ENCODE results near the gene ALPP. TPM values are rescaled to one million over a fixed set of nuclear protein-coding genes. Genes with fewer than 3 reads are reported as not detected.
"Not testable (repeated sequence)": the region's sequence is repeated elsewhere in the genome, so short reads cannot be mapped to it uniquely, and the experiment has no call there.

Gene ALPP
- total RNA-seq, 2 experiments from 2014 or later, result not detected

GRCh38 chr2:232402518-232402917 lies 24.0 kb downstream of the ALPP start:
- Histone ChIP-seq H3K27me3 (ENCODE audit: control insufficient read depth in 1 of 2, insufficient read depth in 2 of 2, low read length in 2 of 2) (no peaks in the 10 kb centered on the region), H3K9me3 (ENCODE audit: control insufficient read depth in 1 of 2, insufficient read depth in 1 of 2, low read length in 2 of 2) (no peaks in the 10 kb centered on the region), H3K4me1 (ENCODE audit: insufficient read depth, low read length) (no peaks in the 10 kb centered on the region), H3K4me3 (ENCODE audit: low read length) (no peak overlapping the region), H3K36me3 (ENCODE audit: insufficient read depth, low read length) (no peaks in the 10 kb centered on the region), H3K27ac (ENCODE audit: low read depth in 1 of 2, low read length in 2 of 2) (no peak overlapping the region)
- H3K9me3 Mint-ChIP-seq, result no peaks in the 10 kb centered on the region
- no peak overlapping the region for H3K27ac Mint-ChIP-seq
- ATAC-seq (ENCODE audit: poor library complexity) (no peak), DNase-seq (no peak)
- CTCF ChIA-PET, result no interaction called here
- TF ChIP-seq CTCF (IDR thresholded peaks at IDR 0.05), result no peak
- intact Hi-C loops (cut with DNase I, micrococcal nuclease), result no loop called here
- H3K4me1 Mint-ChIP-seq (ENCODE audit: low read depth), result no peaks in the 10 kb centered on the region
- H3K36me3 Mint-ChIP-seq (ENCODE audit: low read depth), result no peaks in the 10 kb centered on the region
- POLR2A ChIA-PET, result no interaction called here
- H3K27me3 Mint-ChIP-seq, result peaks cover 18% of the 10 kb centered on the region
- H3K4me3 Mint-ChIP-seq, result no peak overlapping the region

- no peaks in the 10 kb centered on the region for H3K9me3 ChIP-seq (ENCODE audit: control insufficient read depth in 1 of 2, insufficient read depth in 1 of 2, low read length in 2 of 2)
- no peaks in the 10 kb centered on the region for H3K36me3 ChIP-seq (ENCODE audit: insufficient read depth, low read length)
- no peaks in the 10 kb centered on the region for H3K36me3 Mint-ChIP-seq (ENCODE audit: low read depth)
- H3K4me3 ChIP-seq (ENCODE audit: low read length), result no peak overlapping the region
- CTCF ChIA-PET, result no interaction called here
- no peak overlapping the region for H3K4me3 Mint-ChIP-seq
- no peak overlapping the region for H3K27ac ChIP-seq (ENCODE audit: low read depth in 1 of 2, low read length in 2 of 2)
- no peaks in the 10 kb centered on the region for H3K4me1 Mint-ChIP-seq (ENCODE audit: low read depth)
- H3K27ac Mint-ChIP-seq, result no peak overlapping the region
- intact Hi-C loops (cut with DNase I, micrococcal nuclease), result no loop called here
- ATAC-seq (ENCODE audit: poor library complexity), result no peak
- TF ChIP-seq CTCF (IDR thresholded peaks at IDR 0.05), result no peak
- no peaks in the 10 kb centered on the region for H3K9me3 Mint-ChIP-seq
- H3K4me1 ChIP-seq (ENCODE audit: insufficient read depth, low read length), result no peaks in the 10 kb centered on the region
- H3K27me3 ChIP-seq (ENCODE audit: control insufficient read depth in 1 of 2, insufficient read depth in 2 of 2, low read length in 2 of 2), result peaks cover 0 to 5% of the 10 kb centered on the region in 2 experiments
- POLR2A ChIA-PET, result no interaction called here
- no peak for DNase-seq
- peaks cover 7% of the 10 kb centered on the region for H3K27me3 Mint-ChIP-seq
Observed at GRCh38 chr2:232405943-232406510, 27.5 kb downstream of the ALPP start.

- Histone ChIP-seq H3K27ac (ENCODE audit: low read depth in 1 of 2, low read length in 2 of 2) (no peak within 1 kb of the TSS), H3K27me3 (ENCODE audit: control insufficient read depth in 1 of 2, insufficient read depth in 2 of 2, low read length in 2 of 2) (peaks cover 0 to 5% of the 10 kb centered on the region in 2 experiments), H3K4me3 (ENCODE audit: low read length) (no peak within 1 kb of the TSS), H3K4me1 (ENCODE audit: insufficient read depth, low read length) (no peaks in the 10 kb centered on the region), H3K36me3 (ENCODE audit: insufficient read depth, low read length) (no peaks in the 10 kb centered on the region), H3K9me3 (ENCODE audit: control insufficient read depth in 1 of 2, insufficient read depth in 1 of 2, low read length in 2 of 2) (no peaks in the 10 kb centered on the region)
- ChIA-PET POLR2A (no interaction called here), CTCF (no interaction called here)
- H3K4me1 Mint-ChIP-seq (ENCODE audit: low read depth), result no peaks in the 10 kb centered on the region
- no peak within 1 kb of the TSS for H3K27ac Mint-ChIP-seq
- no peaks in the 10 kb centered on the region for H3K36me3 Mint-ChIP-seq (ENCODE audit: low read depth)
- intact Hi-C loops (cut with DNase I, micrococcal nuclease), result no loop called here
- no peaks in the 10 kb centered on the region for H3K9me3 Mint-ChIP-seq
- ATAC-seq (ENCODE audit: poor library complexity) (no peak), DNase-seq (no peak)
- no peak within 1 kb of the TSS for H3K4me3 Mint-ChIP-seq
- peaks cover 12% of the 10 kb centered on the region for H3K27me3 Mint-ChIP-seq
- TF ChIP-seq CTCF (IDR thresholded peaks at IDR 0.05), result no peak
Observed at GRCh38 chr2:232406556-232407310, 28.2 kb downstream of the ALPP start, which contains the start of gene ALPG. ALPG (plus strand) TSS chr2:232406844; CDS start chr2:232406895, 51 bp downstream.

GRCh38 chr2:232407428-232408150 lies 29.0 kb downstream of the ALPP start:
- H3K4me1 Mint-ChIP-seq (ENCODE audit: low read depth); H3K36me3 ChIP-seq (ENCODE audit: insufficient read depth, low read length); H3K27me3 ChIP-seq (ENCODE audit: control insufficient read depth in 1 of 2, insufficient read depth in 2 of 2, low read length in 2 of 2); H3K4me3 Mint-ChIP-seq; H3K36me3 Mint-ChIP-seq (ENCODE audit: low read depth); H3K9me3 ChIP-seq (ENCODE audit: control insufficient read depth in 1 of 2, insufficient read depth in 1 of 2, low read length in 2 of 2); H3K9me3 Mint-ChIP-seq; H3K27ac ChIP-seq (ENCODE audit: low read depth in 1 of 2, low read length in 2 of 2); DNase-seq; POLR2A ChIA-PET; H3K4me1 ChIP-seq (ENCODE audit: insufficient read depth, low read length); H3K4me3 ChIP-seq (ENCODE audit: low read length); intact Hi-C loops (cut with DNase I, micrococcal nuclease); CTCF ChIA-PET; H3K27ac Mint-ChIP-seq; ATAC-seq (ENCODE audit: poor library complexity): not testable (repeated sequence)
- H3K27me3 Mint-ChIP-seq, result peaks cover 16% of the 10 kb centered on the region

GRCh38 chr2:232408269-232408668 lies 29.7 kb downstream of the ALPP start:
- H3K4me3 ChIP-seq (ENCODE audit: low read length); H3K36me3 ChIP-seq (ENCODE audit: insufficient read depth, low read length); H3K9me3 ChIP-seq (ENCODE audit: control insufficient read depth in 1 of 2, insufficient read depth in 1 of 2, low read length in 2 of 2); H3K9me3 Mint-ChIP-seq; H3K36me3 Mint-ChIP-seq (ENCODE audit: low read depth); H3K27ac ChIP-seq (ENCODE audit: low read depth in 1 of 2, low read length in 2 of 2); H3K27me3 ChIP-seq (ENCODE audit: control insufficient read depth in 1 of 2, insufficient read depth in 2 of 2, low read length in 2 of 2); DNase-seq; H3K4me1 Mint-ChIP-seq (ENCODE audit: low read depth); CTCF ChIA-PET; H3K4me3 Mint-ChIP-seq; ATAC-seq (ENCODE audit: poor library complexity); H3K27ac Mint-ChIP-seq; POLR2A ChIA-PET; intact Hi-C loops (cut with DNase I, micrococcal nuclease); H3K4me1 ChIP-seq (ENCODE audit: insufficient read depth, low read length): not testable (repeated sequence)
- H3K27me3 Mint-ChIP-seq, result peaks cover 23% of the 10 kb centered on the region

Data from CD4-positive, alpha-beta T cell (primary cell).